Measurements from ENCODE around the gene PIM3. TPM values are rescaled to one million over a fixed set of nuclear protein-coding genes. Genes with fewer than 3 reads are reported as not detected.

PIM3 gene
- polyA plus RNA-seq (2013, experiment 1 of 2): 33.9 TPM
- polyA plus RNA-seq (2013, experiment 2 of 2): 25.2 TPM

GRCh38 chr22:49960159-49961004, at the start of gene PIM3:
PIM3 (plus strand) TSS chr22:49960772; CDS start chr22:49960948, 176 bp downstream.
- H3K27ac ChIP-seq (ENCODE audit: low read depth, low read length, severe bottlenecking): peak within 1 kb of the TSS; percentile 91
- peaks cover 18% of the 10 kb centered on the region for H3K4me1 ChIP-seq (ENCODE audit: control insufficient read depth, insufficient read depth, low read length, poor library complexity, severe bottlenecking)
- 0% methylated on average over 93 to 111 of the region's 137 CpGs for WGBS, 2 experiments (ENCODE audit: insufficient coverage in 2 of 2)
- peaks cover 28% of the 10 kb centered on the region for H3K36me3 ChIP-seq (ENCODE audit: control insufficient read depth, insufficient read depth, low read length)
- H3K9me3 ChIP-seq (ENCODE audit: control insufficient read depth, low read length): no peaks in the 10 kb centered on the region
- H3K4me3 ChIP-seq (ENCODE audit: extremely low read depth, insufficient read depth, low read length, poor library complexity, severe bottlenecking): peak within 1 kb of the TSS; percentile 63

GRCh38 chr22:49911881-49912625, 48.5 kb upstream of the PIM3 start:
- H3K27ac ChIP-seq (ENCODE audit: low read depth, low read length, severe bottlenecking): no peak overlapping the region
- no peak overlapping the region for H3K4me3 ChIP-seq (ENCODE audit: extremely low read depth, insufficient read depth, low read length, poor library complexity, severe bottlenecking)
- WGBS, 2 experiments (ENCODE audit: insufficient coverage in 2 of 2): 93 to 98% methylated on average over 19 to 27 of the region's 30 CpGs
- H3K4me1 ChIP-seq (ENCODE audit: control insufficient read depth, insufficient read depth, low read length, poor library complexity, severe bottlenecking): no peaks in the 10 kb centered on the region
- no peaks in the 10 kb centered on the region for H3K9me3 ChIP-seq (ENCODE audit: control insufficient read depth, low read length)
- H3K36me3 ChIP-seq (ENCODE audit: control insufficient read depth, insufficient read depth, low read length): peaks cover 20% of the 10 kb centered on the region

GRCh38 chr22:49913026-49913425, 47.5 kb upstream of the PIM3 start:
- no peak overlapping the region for H3K4me3 ChIP-seq (ENCODE audit: extremely low read depth, insufficient read depth, low read length, poor library complexity, severe bottlenecking)
- no peaks in the 10 kb centered on the region for H3K4me1 ChIP-seq (ENCODE audit: control insufficient read depth, insufficient read depth, low read length, poor library complexity, severe bottlenecking)
- 91 to 92% methylated on average over 14 of the region's 14 CpGs for WGBS, 2 experiments (ENCODE audit: insufficient coverage in 2 of 2)
- H3K36me3 ChIP-seq (ENCODE audit: control insufficient read depth, insufficient read depth, low read length): peaks cover 17% of the 10 kb centered on the region
- no peak overlapping the region for H3K27ac ChIP-seq (ENCODE audit: low read depth, low read length, severe bottlenecking)
- H3K9me3 ChIP-seq (ENCODE audit: control insufficient read depth, low read length): no peaks in the 10 kb centered on the region

- WGBS, 2 experiments (ENCODE audit: insufficient coverage in 2 of 2): 97 to 98% methylated on average over 13 of the region's 14 CpGs
- Histone ChIP-seq H3K27ac (ENCODE audit: low read depth, low read length, severe bottlenecking) (no peak overlapping the region), H3K4me3 (ENCODE audit: extremely low read depth, insufficient read depth, low read length, poor library complexity, severe bottlenecking) (no peak overlapping the region), H3K9me3 (ENCODE audit: control insufficient read depth, low read length) (no peaks in the 10 kb centered on the region), H3K36me3 (ENCODE audit: control insufficient read depth, insufficient read depth, low read length) (peaks cover 17% of the 10 kb centered on the region), H3K4me1 (ENCODE audit: control insufficient read depth, insufficient read depth, low read length, poor library complexity, severe bottlenecking) (no peaks in the 10 kb centered on the region)
Observed at GRCh38 chr22:49913446-49913845, 47.1 kb upstream of the PIM3 start.

GRCh38 chr22:49914256-49914655, 46.3 kb upstream of the PIM3 start:
- Histone ChIP-seq H3K9me3 (ENCODE audit: control insufficient read depth, low read length) (no peaks in the 10 kb centered on the region), H3K27ac (ENCODE audit: low read depth, low read length, severe bottlenecking) (no peak overlapping the region), H3K36me3 (ENCODE audit: control insufficient read depth, insufficient read depth, low read length) (peaks cover 13% of the 10 kb centered on the region), H3K4me3 (ENCODE audit: extremely low read depth, insufficient read depth, low read length, poor library complexity, severe bottlenecking) (no peak overlapping the region), H3K4me1 (ENCODE audit: control insufficient read depth, insufficient read depth, low read length, poor library complexity, severe bottlenecking) (no peaks in the 10 kb centered on the region)
- WGBS, 2 experiments (ENCODE audit: insufficient coverage in 2 of 2): 83 to 93% methylated on average over 4 to 10 of the region's 12 CpGs

- peaks cover 20% of the 10 kb centered on the region for H3K36me3 ChIP-seq (ENCODE audit: control insufficient read depth, insufficient read depth, low read length)
- H3K4me3 ChIP-seq (ENCODE audit: extremely low read depth, insufficient read depth, low read length, poor library complexity, severe bottlenecking): no peak overlapping the region
- no peaks in the 10 kb centered on the region for H3K9me3 ChIP-seq (ENCODE audit: control insufficient read depth, low read length)
- no peaks in the 10 kb centered on the region for H3K4me1 ChIP-seq (ENCODE audit: control insufficient read depth, insufficient read depth, low read length, poor library complexity, severe bottlenecking)
- H3K27ac ChIP-seq (ENCODE audit: low read depth, low read length, severe bottlenecking): no peak overlapping the region
- WGBS, 2 experiments (ENCODE audit: insufficient coverage in 2 of 2): 75 to 92% methylated on average over 9 to 11 of the region's 12 CpGs
Observed at GRCh38 chr22:49915610-49916009, 45.0 kb upstream of the PIM3 start.

GRCh38 chr22:49916831-49917230, 43.7 kb upstream of the PIM3 start:
- Histone ChIP-seq H3K36me3 (ENCODE audit: control insufficient read depth, insufficient read depth, low read length) (peaks cover 22% of the 10 kb centered on the region), H3K4me1 (ENCODE audit: control insufficient read depth, insufficient read depth, low read length, poor library complexity, severe bottlenecking) (no peaks in the 10 kb centered on the region), H3K9me3 (ENCODE audit: control insufficient read depth, low read length) (no peaks in the 10 kb centered on the region), H3K27ac (ENCODE audit: low read depth, low read length, severe bottlenecking) (no peak overlapping the region), H3K4me3 (ENCODE audit: extremely low read depth, insufficient read depth, low read length, poor library complexity, severe bottlenecking) (no peak overlapping the region)
- 92 to 96% methylated on average over 11 of the region's 11 CpGs for WGBS, 2 experiments (ENCODE audit: insufficient coverage in 2 of 2)

GRCh38 chr22:49917974-49918910, 42.3 kb upstream of the PIM3 start, which contains the start of the genes ALG12 and CRELD2:
ALG12 (minus strand) TSS chr22:49918438; CDS start chr22:49913765, 4,673 bp downstream.
CRELD2 (plus strand) TSS chr22:49918634; CDS start chr22:49918770, 136 bp downstream.
- 0% methylated on average over 49 to 102 of the region's 103 CpGs for WGBS, 2 experiments (ENCODE audit: insufficient coverage in 2 of 2)
- H3K4me3 ChIP-seq (ENCODE audit: extremely low read depth, insufficient read depth, low read length, poor library complexity, severe bottlenecking): peak within 1 kb of the TSS; percentile 82
- peak within 1 kb of the TSS; percentile 92 for H3K27ac ChIP-seq (ENCODE audit: low read depth, low read length, severe bottlenecking)
- H3K4me1 ChIP-seq (ENCODE audit: control insufficient read depth, insufficient read depth, low read length, poor library complexity, severe bottlenecking): no peaks in the 10 kb centered on the region
- peaks cover 18% of the 10 kb centered on the region for H3K36me3 ChIP-seq (ENCODE audit: control insufficient read depth, insufficient read depth, low read length)
- no peaks in the 10 kb centered on the region for H3K9me3 ChIP-seq (ENCODE audit: control insufficient read depth, low read length)

GRCh38 chr22:49918911-49919881, 41.4 kb upstream of the PIM3 start:
- peaks cover 13% of the 10 kb centered on the region for H3K36me3 ChIP-seq (ENCODE audit: control insufficient read depth, insufficient read depth, low read length)
- no peak overlapping the region for H3K27ac ChIP-seq (ENCODE audit: low read depth, low read length, severe bottlenecking)
- 43 to 63% methylated on average over 25 to 41 of the region's 47 CpGs for WGBS, 2 experiments (ENCODE audit: insufficient coverage in 2 of 2)
- H3K9me3 ChIP-seq (ENCODE audit: control insufficient read depth, low read length): no peaks in the 10 kb centered on the region
- H3K4me3 ChIP-seq (ENCODE audit: extremely low read depth, insufficient read depth, low read length, poor library complexity, severe bottlenecking): peak overlapping the region; percentile 82
- no peaks in the 10 kb centered on the region for H3K4me1 ChIP-seq (ENCODE audit: control insufficient read depth, insufficient read depth, low read length, poor library complexity, severe bottlenecking)
